Measurements from ENCODE around the gene TUBB4A. TPM values are rescaled to one million over a fixed set of nuclear protein-coding genes. Genes with fewer than 3 reads are reported as not detected.

Gene TUBB4A
- total and polyA plus RNA-seq, 4 donors: 0.68 to 0.90 TPM; not detected in 2

DNA sequence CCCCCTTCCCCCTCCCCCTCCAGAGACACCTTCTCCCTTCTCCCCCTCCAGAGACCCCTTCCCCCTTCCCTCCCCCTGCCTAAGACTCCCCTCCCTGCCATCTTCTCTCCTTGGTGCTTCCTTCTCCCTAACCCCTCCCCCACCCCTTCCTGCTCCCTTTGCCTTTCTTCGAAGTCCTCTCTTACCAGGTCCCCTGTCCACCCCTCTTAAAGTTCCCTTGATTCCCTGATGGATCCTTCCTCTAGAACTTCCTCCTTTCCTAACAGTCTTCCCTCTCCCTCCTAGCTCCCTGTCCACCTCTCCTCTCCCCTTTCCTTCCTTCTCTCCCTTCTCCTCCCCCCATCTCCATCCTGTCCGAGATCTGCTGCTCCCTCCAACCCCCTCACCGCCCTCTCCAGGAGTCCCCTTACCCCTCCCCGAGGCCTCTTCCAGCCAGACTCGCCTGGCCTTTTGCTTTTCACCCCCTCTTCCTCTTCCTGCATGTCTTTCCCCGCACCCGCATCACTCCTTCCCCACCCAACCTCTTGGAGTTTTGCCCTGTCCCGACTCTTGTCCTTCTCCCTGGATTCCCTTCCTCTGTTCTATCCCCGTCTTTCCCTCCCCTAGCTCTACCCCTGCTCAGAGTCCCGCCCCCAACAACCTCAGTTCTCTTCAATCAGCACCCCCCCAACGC, 31.8 kb upstream of the TUBB4A start:
- 6 to 9% methylated on average over 11 of the region's 11 CpGs for WGBS, 2 donors
- Histone ChIP-seq H3K9me3 (ENCODE audit: control insufficient read depth, low read length) (no peaks in the 10 kb centered on the region), H3K27me3 (ENCODE audit: control insufficient read depth in 1 of 2, insufficient read depth in 2 of 2, low read length in 1 of 2) (no peaks in the 10 kb centered on the region), H3K27ac (ENCODE audit: low read depth in 1 of 2, low read length in 2 of 2) (no peak overlapping the region), H3K4me1 (ENCODE audit: control insufficient read depth in 1 of 2, insufficient read depth in 2 of 2, low read length in 2 of 2) (no peaks in the 10 kb centered on the region), H3K4me3 (ENCODE audit: low read length in 2 of 2) (no peak overlapping the region), H3K36me3 (ENCODE audit: control insufficient read depth in 1 of 2, insufficient read depth in 2 of 2, low read length in 1 of 2) (no peaks in the 10 kb centered on the region)
- intact Hi-C loops (cut with DNase I): no loop called here
- DNase-seq: peak in 1 of 2 donors; percentile 36
- no peak for ATAC-seq (ENCODE audit: low FRiP score)

DNA sequence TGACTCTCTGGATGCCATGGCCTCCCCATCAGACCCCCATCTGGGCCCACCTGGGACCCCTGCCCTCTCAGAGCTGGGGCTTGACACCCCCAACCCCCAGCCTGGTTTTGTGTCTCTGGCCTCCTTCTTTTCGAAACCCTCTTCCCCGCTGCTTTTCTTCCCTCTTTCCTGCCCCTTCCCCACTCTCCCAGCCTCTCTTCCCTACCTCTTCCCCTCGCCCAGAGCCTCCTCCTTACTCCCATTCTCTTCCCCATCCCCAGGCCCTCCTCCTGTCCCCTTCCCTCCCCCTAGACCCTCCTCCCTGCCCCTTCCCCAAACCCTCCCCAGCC, 30.9 kb upstream of the TUBB4A start:
- H3K36me3 ChIP-seq (ENCODE audit: control insufficient read depth in 1 of 2, insufficient read depth in 2 of 2, low read length in 1 of 2): no peaks in the 10 kb centered on the region
- intact Hi-C loops (cut with DNase I): no loop called here
- no peak overlapping the region for H3K27ac ChIP-seq (ENCODE audit: low read depth in 1 of 2, low read length in 2 of 2)
- no peak overlapping the region for H3K4me3 ChIP-seq (ENCODE audit: low read length in 2 of 2)
- WGBS, 2 donors: 13 to 26% methylated on average over 3 of the region's 3 CpGs
- H3K27me3 ChIP-seq (ENCODE audit: control insufficient read depth in 1 of 2, insufficient read depth in 2 of 2, low read length in 1 of 2): no peaks in the 10 kb centered on the region
- no peak for DNase-seq
- no peak for ATAC-seq (ENCODE audit: low FRiP score)
- no peaks in the 10 kb centered on the region for H3K9me3 ChIP-seq (ENCODE audit: control insufficient read depth, low read length)
- no peaks in the 10 kb centered on the region for H3K4me1 ChIP-seq (ENCODE audit: control insufficient read depth in 1 of 2, insufficient read depth in 2 of 2, low read length in 2 of 2)

DNA sequence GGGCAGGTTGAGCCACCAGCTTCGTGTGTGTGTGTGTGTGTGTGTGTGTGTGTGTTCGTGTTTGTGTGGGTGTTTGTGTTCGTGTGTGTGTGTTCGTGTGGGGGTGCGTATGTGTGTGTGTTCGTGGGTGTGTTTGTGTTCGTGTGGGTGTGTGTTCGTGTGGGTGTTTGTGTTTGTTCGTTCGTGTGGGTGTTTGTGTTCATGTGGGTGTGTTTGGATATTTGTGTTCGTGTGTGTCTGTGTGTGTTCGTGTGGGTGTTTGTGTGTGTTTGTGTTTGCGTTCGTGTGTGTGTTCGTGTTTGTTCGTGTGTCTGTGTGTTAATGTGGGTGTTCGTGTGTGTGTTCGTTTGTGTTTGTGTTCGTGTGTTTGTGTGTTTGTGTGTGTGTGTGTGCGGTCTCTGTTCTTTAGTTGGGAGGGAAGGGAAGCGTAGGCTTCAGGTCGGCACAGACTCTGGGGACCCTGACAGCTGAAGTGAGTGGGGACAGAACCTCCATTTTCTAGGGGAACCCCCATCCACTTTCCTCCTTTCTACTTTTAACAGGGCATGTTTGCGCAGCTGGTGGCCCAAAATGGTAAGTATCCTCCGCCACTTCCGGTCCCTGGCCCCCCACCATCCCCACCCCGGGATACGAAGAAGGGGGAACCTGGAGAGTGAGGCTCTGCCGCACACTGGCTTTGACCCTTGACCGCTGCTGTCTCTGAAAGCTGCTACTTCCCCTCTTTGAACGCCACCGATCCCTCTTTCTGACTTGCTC, 30.3 kb upstream of the TUBB4A start:
- intact Hi-C loops (cut with DNase I): no loop called here

DNA sequence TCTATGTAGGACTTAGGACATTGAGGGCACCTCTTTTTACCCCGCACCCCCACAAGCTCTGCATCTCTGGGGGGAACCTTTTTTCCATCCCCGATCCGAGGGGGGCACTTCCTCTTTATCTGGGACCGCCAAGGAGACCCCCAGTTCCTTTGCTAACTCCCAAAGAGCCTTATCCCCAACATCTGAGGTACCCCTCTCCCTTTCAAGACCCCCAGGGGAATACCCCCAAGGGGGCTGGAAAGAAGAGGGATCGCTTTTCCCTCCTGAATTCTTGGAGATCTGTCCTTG, 29.8 kb upstream of the TUBB4A start:
- ATAC-seq (ENCODE audit: low FRiP score): no peak
- H3K4me3 ChIP-seq (ENCODE audit: low read length in 2 of 2): no peak overlapping the region
- 42 to 55% methylated on average over 5 of the region's 5 CpGs for WGBS, 2 donors
- no peaks in the 10 kb centered on the region for H3K36me3 ChIP-seq (ENCODE audit: control insufficient read depth in 1 of 2, insufficient read depth in 2 of 2, low read length in 1 of 2)
- DNase-seq: no peak
- H3K4me1 ChIP-seq (ENCODE audit: control insufficient read depth in 1 of 2, insufficient read depth in 2 of 2, low read length in 2 of 2): no peaks in the 10 kb centered on the region
- no peak overlapping the region for H3K27ac ChIP-seq (ENCODE audit: low read depth in 1 of 2, low read length in 2 of 2)
- intact Hi-C loops (cut with DNase I): no loop called here
- H3K9me3 ChIP-seq (ENCODE audit: control insufficient read depth, low read length): no peaks in the 10 kb centered on the region
- no peaks in the 10 kb centered on the region for H3K27me3 ChIP-seq (ENCODE audit: control insufficient read depth in 1 of 2, insufficient read depth in 2 of 2, low read length in 1 of 2)

More for the DNA sequence above, 30.3 kb upstream of the TUBB4A start:
- ATAC-seq (ENCODE audit: low FRiP score): no peak
- H3K27me3 ChIP-seq (ENCODE audit: control insufficient read depth in 1 of 2, insufficient read depth in 2 of 2, low read length in 1 of 2): no peaks in the 10 kb centered on the region
- no peaks in the 10 kb centered on the region for H3K9me3 ChIP-seq (ENCODE audit: control insufficient read depth, low read length)
- H3K4me1 ChIP-seq (ENCODE audit: control insufficient read depth in 1 of 2, insufficient read depth in 2 of 2, low read length in 2 of 2): no peaks in the 10 kb centered on the region
- no peaks in the 10 kb centered on the region for H3K36me3 ChIP-seq (ENCODE audit: control insufficient read depth in 1 of 2, insufficient read depth in 2 of 2, low read length in 1 of 2)
- no peak overlapping the region for H3K27ac ChIP-seq (ENCODE audit: low read depth in 1 of 2, low read length in 2 of 2)
- peak in 1 of 2 donors; percentile 56 for DNase-seq
- WGBS, 2 donors: 43% methylated on average over 31 of the region's 31 CpGs
- H3K4me3 ChIP-seq (ENCODE audit: low read length in 2 of 2): no peak overlapping the region

DNA sequence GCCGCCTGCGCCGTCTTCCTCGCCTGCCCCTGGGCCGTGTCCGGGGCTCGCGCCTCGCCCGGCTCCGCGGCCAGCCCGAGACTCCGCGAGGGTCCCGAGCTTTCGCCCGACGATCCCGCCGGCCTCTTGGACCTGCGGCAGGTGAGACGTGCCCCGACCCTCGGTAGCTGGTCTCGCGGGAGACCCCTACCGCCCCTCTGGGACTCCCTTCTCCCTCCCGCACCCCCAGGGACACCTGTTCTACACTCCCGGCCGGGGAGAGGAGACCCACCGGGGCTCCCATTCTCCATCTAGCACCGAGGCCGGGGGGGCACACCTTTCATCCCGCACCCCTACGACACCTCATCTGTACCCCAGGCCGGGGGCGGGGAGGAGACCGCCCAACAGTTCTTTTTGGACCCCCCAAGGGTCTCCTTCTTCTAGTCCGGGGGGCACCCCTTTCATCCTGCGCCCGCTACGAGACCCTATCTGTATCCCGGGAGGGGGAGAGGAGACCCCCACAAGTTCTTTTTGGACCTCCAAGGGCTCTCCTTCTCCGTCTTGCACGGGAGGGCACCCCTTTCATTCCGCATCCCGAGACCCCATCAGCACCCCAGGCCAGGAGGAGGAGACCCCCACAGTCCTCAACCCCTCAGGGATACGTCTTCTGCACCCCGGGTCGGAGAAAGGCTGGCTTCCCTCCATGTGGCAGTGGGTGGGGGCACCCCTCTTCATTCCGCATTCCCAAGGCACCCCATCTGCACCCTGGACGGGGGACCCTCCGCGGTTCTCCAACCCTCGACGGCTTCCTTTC, 29.2 kb upstream of the TUBB4A start:
- DNase-seq (peak in 1 of 2 donors; percentile 54), ATAC-seq (ENCODE audit: low FRiP score) (no peak)
- Histone ChIP-seq H3K27ac (ENCODE audit: low read depth in 1 of 2, low read length in 2 of 2) (no peak overlapping the region), H3K9me3 (ENCODE audit: control insufficient read depth, low read length) (no peaks in the 10 kb centered on the region), H3K36me3 (ENCODE audit: control insufficient read depth in 1 of 2, insufficient read depth in 2 of 2, low read length in 1 of 2) (no peaks in the 10 kb centered on the region), H3K27me3 (ENCODE audit: control insufficient read depth in 1 of 2, insufficient read depth in 2 of 2, low read length in 1 of 2) (no peaks in the 10 kb centered on the region), H3K4me1 (ENCODE audit: control insufficient read depth in 1 of 2, insufficient read depth in 2 of 2, low read length in 2 of 2) (no peaks in the 10 kb centered on the region), H3K4me3 (ENCODE audit: low read length in 2 of 2) (no peak overlapping the region)
- intact Hi-C loops (cut with DNase I): no loop called here
- 9 to 14% methylated on average over 54 to 57 of the region's 57 CpGs for WGBS, 2 donors

DNA sequence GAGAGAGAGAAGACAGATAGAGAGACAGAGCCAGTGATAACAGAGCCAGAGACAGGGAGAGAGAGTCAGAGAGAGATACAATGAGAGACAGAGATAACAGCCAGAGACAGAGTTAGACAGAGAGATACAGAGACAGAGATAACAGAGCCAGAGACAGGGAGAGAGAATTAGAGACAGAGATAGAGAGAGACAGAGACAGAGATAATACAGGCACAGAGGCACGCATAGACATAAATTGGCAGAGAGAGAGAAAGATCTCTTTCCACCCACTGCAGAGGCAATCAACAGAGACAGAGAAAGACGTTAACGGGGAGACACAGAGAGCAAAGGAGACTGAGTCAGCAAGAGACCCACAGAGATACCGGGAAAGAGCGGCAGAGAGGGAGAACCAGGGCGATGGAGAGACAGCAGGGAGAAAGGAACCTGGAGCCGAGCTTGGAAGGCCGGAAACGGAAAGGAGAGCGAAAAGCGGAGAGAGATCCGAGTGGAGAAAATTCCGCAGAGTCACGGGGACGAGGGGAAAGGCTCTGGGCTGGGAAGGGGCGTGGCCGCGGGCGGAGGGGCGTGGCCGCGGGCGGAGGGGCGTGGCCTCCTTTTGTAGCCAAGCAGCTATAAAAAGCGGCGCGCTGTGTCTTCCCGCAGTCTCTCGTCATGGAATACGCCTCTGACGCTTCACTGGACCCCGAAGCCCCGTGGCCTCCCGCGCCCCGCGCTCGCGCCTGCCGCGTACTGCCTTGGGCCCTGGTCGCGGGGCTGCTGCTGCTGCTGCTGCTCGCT, 28.5 kb upstream of the TUBB4A start, which contains the start of gene TNFSF9:
TSS of gene TNFSF9 (plus strand) at position 641 of the 777 bp plus-strand sequence. CDS start at position 652, 11 bp downstream.
- ATAC-seq (ENCODE audit: low FRiP score) (peak; percentile 93), DNase-seq (peak; percentile 90 to 95)
- Histone ChIP-seq H3K4me3 (ENCODE audit: low read length in 2 of 2) (no peak within 1 kb of the TSS), H3K27ac (ENCODE audit: low read depth in 1 of 2, low read length in 2 of 2) (no peak within 1 kb of the TSS), H3K27me3 (ENCODE audit: control insufficient read depth in 1 of 2, insufficient read depth in 2 of 2, low read length in 1 of 2) (no peaks in the 10 kb centered on the region), H3K4me1 (ENCODE audit: control insufficient read depth in 1 of 2, insufficient read depth in 2 of 2, low read length in 2 of 2) (no peaks in the 10 kb centered on the region), H3K9me3 (ENCODE audit: control insufficient read depth, low read length) (no peaks in the 10 kb centered on the region), H3K36me3 (ENCODE audit: control insufficient read depth in 1 of 2, insufficient read depth in 2 of 2, low read length in 1 of 2) (no peaks in the 10 kb centered on the region)
- WGBS, 2 donors: 1 to 2% methylated on average over 31 to 44 of the region's 44 CpGs
- intact Hi-C loops (cut with DNase I): no loop called here

DNA sequence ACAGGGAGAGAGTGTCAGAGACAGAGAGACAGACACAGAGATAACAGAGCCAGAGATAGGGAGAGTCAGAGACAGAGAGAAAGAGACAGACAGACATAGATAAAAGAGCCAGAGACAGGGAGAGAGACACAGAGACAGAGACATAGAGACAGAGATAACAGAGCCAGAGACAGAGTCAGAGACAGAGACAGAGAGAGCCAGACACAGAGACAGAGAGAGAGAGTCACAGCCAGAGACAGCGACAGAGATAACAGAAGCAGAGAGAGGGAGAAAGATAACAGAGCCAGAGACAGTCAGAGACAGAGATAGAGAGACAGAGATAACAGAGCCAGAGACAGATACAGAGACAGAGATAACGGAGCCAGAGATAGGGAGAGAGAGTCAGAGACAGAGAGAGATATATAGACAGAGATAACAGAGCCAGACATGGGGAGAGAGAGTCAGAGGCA, 27.9 kb upstream of the TUBB4A start:
- no peak for DNase-seq
- intact Hi-C loops (cut with DNase I): loop anchor here in 1 of 2 donors (10.0 kb wide), 1 partner anchor 205 kb away; the partner anchor contains the start of genes GPR108 and TRIP10
- H3K27ac ChIP-seq (ENCODE audit: low read depth in 1 of 2, low read length in 2 of 2): no peak overlapping the region
- WGBS, 2 donors: 75 to 84% methylated on average over 2 of the region's 2 CpGs
- no peak for ATAC-seq (ENCODE audit: low FRiP score)
- H3K27me3 ChIP-seq (ENCODE audit: control insufficient read depth in 1 of 2, insufficient read depth in 2 of 2, low read length in 1 of 2): no peaks in the 10 kb centered on the region
- no peaks in the 10 kb centered on the region for H3K36me3 ChIP-seq (ENCODE audit: control insufficient read depth in 1 of 2, insufficient read depth in 2 of 2, low read length in 1 of 2)
- no peak overlapping the region for H3K4me3 ChIP-seq (ENCODE audit: low read length in 2 of 2)
- H3K9me3 ChIP-seq (ENCODE audit: control insufficient read depth, low read length): no peaks in the 10 kb centered on the region
- H3K4me1 ChIP-seq (ENCODE audit: control insufficient read depth in 1 of 2, insufficient read depth in 2 of 2, low read length in 2 of 2): no peaks in the 10 kb centered on the region

DNA sequence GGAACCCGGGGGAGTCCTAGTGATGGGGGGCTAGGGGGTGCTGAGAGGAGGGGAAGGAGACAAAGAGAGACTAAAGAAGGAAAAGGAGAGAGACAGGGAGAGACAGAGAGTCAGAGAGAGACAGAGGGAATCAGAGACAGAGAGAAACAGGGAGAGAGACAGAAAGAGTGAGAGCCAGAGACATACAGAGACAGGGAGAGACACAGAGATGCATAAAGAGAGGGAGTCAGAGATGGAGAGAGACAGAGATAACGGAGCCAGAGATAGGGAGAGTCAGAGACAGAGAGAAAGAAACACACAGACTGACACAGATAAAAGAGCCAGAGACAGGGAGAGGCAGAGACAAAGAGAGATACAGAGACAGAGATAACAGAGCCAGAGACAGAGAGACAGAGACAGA, 27.2 kb upstream of the TUBB4A start:
- Histone ChIP-seq H3K36me3 (ENCODE audit: control insufficient read depth in 1 of 2, insufficient read depth in 2 of 2, low read length in 1 of 2) (no peaks in the 10 kb centered on the region), H3K4me3 (ENCODE audit: low read length in 2 of 2) (no peak overlapping the region), H3K4me1 (ENCODE audit: control insufficient read depth in 1 of 2, insufficient read depth in 2 of 2, low read length in 2 of 2) (no peaks in the 10 kb centered on the region), H3K27me3 (ENCODE audit: control insufficient read depth in 1 of 2, insufficient read depth in 2 of 2, low read length in 1 of 2) (no peaks in the 10 kb centered on the region), H3K9me3 (ENCODE audit: control insufficient read depth, low read length) (no peaks in the 10 kb centered on the region), H3K27ac (ENCODE audit: low read depth in 1 of 2, low read length in 2 of 2) (no peak overlapping the region)
- intact Hi-C loops (cut with DNase I): loop anchor here in 1 of 2 donors (10.0 kb wide), 1 partner anchor 205 kb away; the partner anchor contains the start of genes GPR108 and TRIP10
- no peak for DNase-seq
- no peak for ATAC-seq (ENCODE audit: low FRiP score)
- WGBS, 2 donors: 39 to 62% methylated on average over 2 of the region's 2 CpGs

Data from aorta (tissue), 5 donors.